Thoracic aorta (tissue), 2 donors: ENCODE data around the gene IL23R. TPM values are rescaled to one million over a fixed set of nuclear protein-coding genes. Genes with fewer than 3 reads are reported as not detected.

ENCODE experiments used
- ATAC-seq: fragments of 150-250 bp; one replicate; pipeline ENCODE4 v1.8.0; 2017; ENCODE audit warnings: low read depth; ENCODE audit not compliant: insufficient number of reproducible peaks, low FRiP score
- DNase-seq: peaks from one replicate; pipeline ENCODE4 v3.0.0-alpha.2; 2020; ENCODE audit warnings: low spot score
- H3K27ac ChIP-seq, 2 donors: fragments of 200-600 bp; sonication (generic); 1 replicate in 1 of 2; 2 replicates in 1 of 2; pipeline ENCODE4 v1.5.1; 2016; ENCODE audit warnings: mild to moderate bottlenecking in 2 of 2, moderate library complexity in 2 of 2
- H3K27me3 ChIP-seq: fragments of 200-600 bp; sonication (generic); replicated peaks from 2 replicates; pipeline ENCODE4 v1.6.0; 2016; ENCODE audit warnings: mild to moderate bottlenecking; ENCODE audit not compliant: insufficient read depth
- H3K36me3 ChIP-seq: fragments of 200-600 bp; sonication (generic); one replicate; pipeline ENCODE4 v1.5.1; 2016
- H3K4me1 ChIP-seq, 2 donors: fragments of 200-600 bp; sonication (generic); 1 replicate in 1 of 2; 2 replicates in 1 of 2; pipeline versions ENCODE4 v1.5.1 to v1.6.0; 2016; ENCODE audit warnings: low read depth in 2 of 2, mild to moderate bottlenecking in 1 of 2; ENCODE audit not compliant: control insufficient read depth in 1 of 2
- H3K4me3 ChIP-seq: fragments of 200-600 bp; sonication (generic); 2 replicates; pipeline ENCODE4 v1.5.1; 2016; ENCODE audit warnings: mild to moderate bottlenecking
- H3K9me3 ChIP-seq: fragments of 200-600 bp; sonication (generic); 2 replicates; pipeline ENCODE4 v1.5.1; 2016
- CTCF ChIP-seq: fragments of 200-600 bp; sonication (generic); IDR thresholded peaks from one replicate; pipeline ENCODE4 v1.5.1; 2019; ENCODE audit warnings: antibody characterized with exemption
- total RNA-seq, 2 donors: library from RNA; depleted of rRNA; stranded (reverse); fragments of >200 nt; gene quantifications; one replicate each; pipeline versions ENCODE4 v1.1.0 to v1.2.3, GENCODE V29; 2016

The IL23R gene
- total RNA-seq, 2 donors from 2014 or later = not detected

GRCh38 chr1:67171978-67172377 lies 5.7 kb downstream of the IL23R start:
- H3K4me3 ChIP-seq = no peak overlapping the region
- DNase-seq (no peak), ATAC-seq (no peak)
- no peak overlapping the region for H3K27ac ChIP-seq
- no peaks in the 10 kb centered on the region for H3K27me3 ChIP-seq
- H3K4me1 ChIP-seq = no peaks in the 10 kb centered on the region
- H3K9me3 ChIP-seq = no peaks in the 10 kb centered on the region
- no peak for TF ChIP-seq CTCF
- no peaks in the 10 kb centered on the region for H3K36me3 ChIP-seq

GRCh38 chr1:67173988-67174387 lies 7.7 kb downstream of the IL23R start:
- H3K4me1 ChIP-seq = no peaks in the 10 kb centered on the region
- TF ChIP-seq CTCF = no peak
- no peaks in the 10 kb centered on the region for H3K36me3 ChIP-seq
- no peak overlapping the region for H3K4me3 ChIP-seq
- DNase-seq = no peak
- ATAC-seq = no peak
- no peaks in the 10 kb centered on the region for H3K9me3 ChIP-seq
- no peak overlapping the region for H3K27ac ChIP-seq
- H3K27me3 ChIP-seq = no peaks in the 10 kb centered on the region

- no peak overlapping the region for H3K27ac ChIP-seq
- no peaks in the 10 kb centered on the region for H3K4me1 ChIP-seq
- ATAC-seq (no peak), DNase-seq (no peak)
- no peaks in the 10 kb centered on the region for H3K36me3 ChIP-seq
- no peaks in the 10 kb centered on the region for H3K27me3 ChIP-seq
- no peak overlapping the region for H3K4me3 ChIP-seq
- H3K9me3 ChIP-seq = no peaks in the 10 kb centered on the region
- no peak for TF ChIP-seq CTCF
Measured at GRCh38 chr1:67174716-67175284, 8.5 kb downstream of the IL23R start.

GRCh38 chr1:67175530-67176087 lies 9.4 kb downstream of the IL23R start:
- no peaks in the 10 kb centered on the region for H3K4me1 ChIP-seq
- H3K9me3 ChIP-seq = no peaks in the 10 kb centered on the region
- no peak overlapping the region for H3K27ac ChIP-seq
- DNase-seq (no peak), ATAC-seq (no peak)
- H3K36me3 ChIP-seq = no peaks in the 10 kb centered on the region
- H3K27me3 ChIP-seq = no peaks in the 10 kb centered on the region
- no peak overlapping the region for H3K4me3 ChIP-seq
- no peak for TF ChIP-seq CTCF

DNA sequence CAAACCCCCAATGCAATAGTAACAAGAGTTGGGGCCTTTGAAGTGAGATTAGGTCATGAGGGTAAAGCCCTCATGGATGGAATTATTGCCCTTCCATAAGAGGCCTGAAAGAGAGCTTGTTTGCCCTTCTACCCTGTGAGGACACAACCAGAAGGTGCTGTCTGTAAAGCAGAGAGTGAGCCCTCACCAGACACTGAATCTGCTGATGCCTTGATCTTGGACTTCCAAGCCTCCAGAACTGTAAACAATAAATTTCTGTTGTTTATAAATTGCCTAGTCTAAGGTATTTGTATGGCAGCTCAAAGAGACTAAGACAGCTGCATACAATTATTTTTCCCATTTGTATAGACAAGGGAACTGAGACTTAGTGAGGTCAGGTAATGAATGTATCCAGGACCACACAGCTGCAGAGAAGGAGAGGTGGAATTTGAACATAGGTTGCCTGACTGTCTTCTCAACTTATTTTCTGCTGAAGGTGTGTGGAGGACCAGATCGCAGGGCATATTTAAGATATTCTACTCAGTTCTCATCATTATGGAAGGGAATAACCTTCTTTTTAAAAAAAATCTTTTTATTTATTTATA lies 18.7 kb downstream of the IL23R start:
- no peaks in the 10 kb centered on the region for H3K36me3 ChIP-seq
- DNase-seq (no peak), ATAC-seq (no peak)
- no peaks in the 10 kb centered on the region for H3K9me3 ChIP-seq
- H3K4me3 ChIP-seq = no peak overlapping the region
- H3K27me3 ChIP-seq = no peaks in the 10 kb centered on the region
- H3K27ac ChIP-seq = no peak overlapping the region
- no peaks in the 10 kb centered on the region for H3K4me1 ChIP-seq
- TF ChIP-seq CTCF = no peak
